ENCODE measurements around the gene CREBZF.

- TF ChIP-seq CSDC2 (CRISPR knock-in tag; IDR thresholded peaks at IDR 0.05) (no peak), ZFP30 (CRISPR knock-in tag; IDR thresholded peaks at IDR 0.05) (no peak), ZFP3 (CRISPR knock-in tag; IDR thresholded peaks at IDR 0.05) (no peak), RARB (CRISPR knock-in tag; IDR thresholded peaks at IDR 0.05) (no peak), PATZ1 (CRISPR knock-in tag; IDR thresholded peaks at IDR 0.05; ENCODE audit: borderline replicate concordance) (no peak), POU6F1 (CRISPR knock-in tag; IDR thresholded peaks at IDR 0.05; ENCODE audit: borderline replicate concordance, low read depth) (no peak), BACH2 (CRISPR knock-in tag; IDR thresholded peaks at IDR 0.05; ENCODE audit: borderline replicate concordance) (no peak), CSRNP3 (CRISPR knock-in tag; IDR thresholded peaks at IDR 0.05) (no peak)
Measured at GRCh38 chr11:85627998-85628770, 36.7 kb downstream of the CREBZF start, which contains the start of gene TMEM126B.

Data from SK-N-SH treated with all-trans-retinoic acid at 6 μM for 48 hours (cell line).